ENCODE results near the gene C22orf23.

The C22orf23 gene

DNA sequence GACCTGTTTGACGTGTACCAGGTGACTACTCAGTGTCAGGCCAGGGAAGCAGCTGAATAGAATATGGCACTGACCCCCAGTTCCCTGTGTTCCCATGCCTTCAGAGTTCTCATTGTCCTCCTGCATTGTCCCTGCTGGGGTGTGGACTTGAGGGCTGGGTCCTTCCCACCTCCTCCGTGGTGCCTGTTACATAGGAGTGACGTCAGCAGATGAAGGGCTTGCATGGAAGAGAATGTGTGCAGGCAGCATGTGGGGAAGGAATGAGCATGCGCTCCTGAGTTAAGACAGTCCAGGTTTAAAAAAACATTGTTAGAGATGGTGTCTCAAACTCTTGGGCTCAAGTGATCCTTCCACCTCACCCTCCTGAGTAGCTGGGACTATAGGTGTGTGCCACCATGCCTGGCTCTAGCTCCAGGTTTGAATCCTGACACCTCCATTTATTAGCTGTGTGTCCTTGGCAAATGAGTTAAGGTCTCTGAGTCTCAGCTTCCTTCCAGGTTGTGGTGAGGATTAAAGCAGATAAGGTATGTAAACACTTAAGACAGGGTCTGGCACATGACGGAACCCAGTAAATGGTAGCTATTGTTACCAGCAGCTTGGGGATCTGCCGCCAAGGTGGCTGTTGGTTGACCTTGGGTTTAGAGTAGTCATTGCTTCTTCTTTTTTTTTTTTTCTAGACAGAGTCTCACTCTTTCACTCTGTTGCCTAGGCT is 38.5 kb upstream of the C22orf23 start:
- Histone ChIP-seq H3K4me3 (ENCODE audit: low read depth in 1 of 2, low read length in 2 of 2) (no peak overlapping the region), H3K36me3 (ENCODE audit: control insufficient read depth in 1 of 2, insufficient read depth in 2 of 2, low read length in 2 of 2) (no peaks in the 10 kb centered on the region)

DNA sequence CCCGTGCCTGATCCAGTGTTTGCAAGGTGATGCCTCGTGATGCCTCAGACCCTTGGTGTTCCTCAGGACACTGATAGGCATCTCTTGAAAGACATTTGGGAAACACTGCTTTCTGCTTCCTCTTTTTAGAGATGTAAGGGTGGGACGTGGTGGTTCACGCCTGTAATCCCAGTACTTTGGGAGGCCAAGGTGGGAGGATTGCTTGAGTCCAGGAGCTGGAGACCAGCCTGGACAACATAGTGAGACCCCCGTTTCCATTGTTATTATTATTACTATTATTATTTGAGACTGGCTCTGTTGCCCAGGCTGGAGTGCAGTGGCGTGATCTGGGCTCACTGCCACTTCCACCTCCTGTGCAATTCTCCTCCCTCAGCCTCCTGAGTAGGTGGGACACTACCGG is 37.5 kb upstream of the C22orf23 start:
- Histone ChIP-seq H3K4me3 (ENCODE audit: low read depth in 1 of 2, low read length in 2 of 2) (no peak overlapping the region), H3K27ac (ENCODE audit: low read depth, low read length) (no peak overlapping the region), H3K9me3 (ENCODE audit: control insufficient read depth in 1 of 2, low read length in 2 of 2) (no peaks in the 10 kb centered on the region), H3K27me3 (ENCODE audit: control insufficient read depth in 1 of 2, insufficient read depth in 2 of 2, low read length in 2 of 2) (no peaks in the 10 kb centered on the region), H3K36me3 (ENCODE audit: control insufficient read depth in 1 of 2, insufficient read depth in 2 of 2, low read length in 2 of 2) (no peaks in the 10 kb centered on the region), H3K4me1 (ENCODE audit: control insufficient read depth in 1 of 2, insufficient read depth in 2 of 2, low read length in 2 of 2) (no peaks in the 10 kb centered on the region), H3K9ac (ENCODE audit: low read depth in 1 of 2, low read length in 2 of 2) (no peak overlapping the region)

More for the DNA sequence above, 38.5 kb upstream of the C22orf23 start:
- Histone ChIP-seq H3K27ac (ENCODE audit: low read depth, low read length) (no peak overlapping the region), H3K4me1 (ENCODE audit: control insufficient read depth in 1 of 2, insufficient read depth in 2 of 2, low read length in 2 of 2) (no peaks in the 10 kb centered on the region), H3K9me3 (ENCODE audit: control insufficient read depth in 1 of 2, low read length in 2 of 2) (no peaks in the 10 kb centered on the region), H3K27me3 (ENCODE audit: control insufficient read depth in 1 of 2, insufficient read depth in 2 of 2, low read length in 2 of 2) (no peaks in the 10 kb centered on the region), H3K9ac (ENCODE audit: low read depth in 1 of 2, low read length in 2 of 2) (no peak overlapping the region)

DNA sequence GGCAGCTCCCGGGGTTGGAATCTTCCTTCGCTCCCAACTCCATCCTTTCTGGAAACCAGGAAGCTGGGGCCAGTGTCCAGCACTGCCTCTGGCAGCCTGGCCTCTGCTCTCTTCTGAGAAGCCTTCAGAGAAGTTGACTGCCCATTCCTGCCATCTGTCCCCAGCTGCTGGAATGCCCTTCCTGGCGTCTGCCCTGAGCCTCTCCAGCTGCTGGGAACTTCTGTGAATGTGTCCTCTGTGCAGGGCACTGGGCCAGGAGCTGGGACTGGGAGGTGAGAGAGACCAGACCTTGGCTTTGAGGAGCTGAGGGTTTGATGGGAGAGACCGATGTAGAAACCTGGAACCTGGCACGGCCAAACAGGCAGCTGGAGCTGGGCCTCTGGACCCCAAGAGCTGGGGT is 36.9 kb upstream of the C22orf23 start:
- Histone ChIP-seq H3K9ac (ENCODE audit: low read depth in 1 of 2, low read length in 2 of 2) (no peak overlapping the region), H3K4me3 (ENCODE audit: low read depth in 1 of 2, low read length in 2 of 2) (no peak overlapping the region), H3K27ac (ENCODE audit: low read depth, low read length) (no peak overlapping the region), H3K27me3 (ENCODE audit: control insufficient read depth in 1 of 2, insufficient read depth in 2 of 2, low read length in 2 of 2) (no peaks in the 10 kb centered on the region), H3K4me1 (ENCODE audit: control insufficient read depth in 1 of 2, insufficient read depth in 2 of 2, low read length in 2 of 2) (no peaks in the 10 kb centered on the region), H3K9me3 (ENCODE audit: control insufficient read depth in 1 of 2, low read length in 2 of 2) (no peaks in the 10 kb centered on the region), H3K36me3 (ENCODE audit: control insufficient read depth in 1 of 2, insufficient read depth in 2 of 2, low read length in 2 of 2) (no peaks in the 10 kb centered on the region)

DNA sequence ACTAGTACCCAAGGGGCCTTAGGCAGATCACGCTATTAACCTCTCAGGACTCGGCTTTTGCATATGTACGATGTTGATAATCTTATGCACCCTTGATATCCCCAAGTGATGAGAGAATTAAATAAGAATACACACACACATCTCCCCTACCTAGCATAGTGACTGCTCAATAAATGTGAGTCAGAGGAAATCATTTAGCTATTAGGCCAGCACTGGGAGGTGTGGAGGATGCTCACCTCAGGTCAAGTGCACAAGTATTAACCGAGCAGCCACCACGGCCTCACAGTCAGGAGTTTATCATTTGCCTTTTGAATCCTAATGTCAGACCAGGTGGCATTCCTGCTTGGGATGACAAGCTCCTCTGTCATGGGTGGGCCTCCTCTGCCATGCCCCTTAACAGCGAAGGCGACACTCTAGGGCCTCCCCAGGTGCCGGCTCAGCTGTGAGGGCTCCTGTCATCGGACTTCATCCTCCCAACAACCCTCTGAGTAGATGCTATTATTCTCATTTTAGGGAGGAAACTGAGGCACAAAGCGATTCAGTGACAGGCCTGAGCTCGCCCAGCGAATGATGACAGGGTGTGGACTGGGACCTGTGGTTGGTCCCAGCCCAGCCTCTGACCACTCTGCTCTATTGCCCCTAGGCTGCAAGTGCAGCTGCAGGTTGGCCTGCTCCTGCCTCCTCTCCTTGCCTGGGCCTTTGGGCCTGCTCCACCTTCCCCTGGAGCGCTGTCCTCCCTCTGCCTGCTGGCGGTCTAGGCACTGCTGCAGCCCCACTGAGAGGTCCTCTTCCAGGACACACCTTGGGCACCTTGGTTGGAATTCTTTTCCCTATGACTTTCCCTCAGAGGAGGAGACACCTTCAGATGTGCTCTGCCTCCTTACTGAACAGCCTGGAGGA is 36.0 kb upstream of the C22orf23 start:
- Histone ChIP-seq H3K27ac (ENCODE audit: low read depth, low read length) (no peak overlapping the region), H3K4me1 (ENCODE audit: control insufficient read depth in 1 of 2, insufficient read depth in 2 of 2, low read length in 2 of 2) (no peaks in the 10 kb centered on the region), H3K36me3 (ENCODE audit: control insufficient read depth in 1 of 2, insufficient read depth in 2 of 2, low read length in 2 of 2) (no peaks in the 10 kb centered on the region), H3K9me3 (ENCODE audit: control insufficient read depth in 1 of 2, low read length in 2 of 2) (no peaks in the 10 kb centered on the region), H3K4me3 (ENCODE audit: low read depth in 1 of 2, low read length in 2 of 2) (no peak overlapping the region), H3K27me3 (ENCODE audit: control insufficient read depth in 1 of 2, insufficient read depth in 2 of 2, low read length in 2 of 2) (no peaks in the 10 kb centered on the region), H3K9ac (ENCODE audit: low read depth in 1 of 2, low read length in 2 of 2) (no peak overlapping the region)

DNA sequence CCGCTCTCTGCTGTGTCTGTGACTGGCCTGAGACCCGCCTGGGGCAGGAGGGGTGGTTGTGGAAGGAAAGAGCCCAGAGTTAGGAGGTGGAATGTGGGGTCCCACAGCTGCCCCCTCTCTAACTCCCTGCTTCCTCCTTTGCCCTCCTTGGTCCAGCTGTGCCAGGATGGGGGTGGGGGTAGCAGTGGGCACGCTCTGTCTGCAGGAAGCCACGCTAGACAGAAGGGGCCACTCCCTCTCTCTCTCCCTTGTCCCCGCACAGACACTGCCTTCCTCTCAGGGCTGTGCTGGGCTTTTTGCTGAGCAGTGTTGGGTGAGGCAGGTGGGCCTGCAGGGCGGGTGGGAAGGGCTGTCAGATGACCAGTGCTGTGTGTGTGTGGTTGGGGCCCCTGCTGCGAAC is 33.0 kb upstream of the C22orf23 start:
- Histone ChIP-seq H3K27me3 (ENCODE audit: control insufficient read depth in 1 of 2, insufficient read depth in 2 of 2, low read length in 2 of 2) (no peaks in the 10 kb centered on the region), H3K27ac (ENCODE audit: low read depth, low read length) (no peak overlapping the region), H3K4me3 (ENCODE audit: low read depth in 1 of 2, low read length in 2 of 2) (no peak overlapping the region), H3K9me3 (ENCODE audit: control insufficient read depth in 1 of 2, low read length in 2 of 2) (no peaks in the 10 kb centered on the region), H3K36me3 (ENCODE audit: control insufficient read depth in 1 of 2, insufficient read depth in 2 of 2, low read length in 2 of 2) (no peaks in the 10 kb centered on the region), H3K9ac (ENCODE audit: low read depth in 1 of 2, low read length in 2 of 2) (no peak overlapping the region), H3K4me1 (ENCODE audit: control insufficient read depth in 1 of 2, insufficient read depth in 2 of 2, low read length in 2 of 2) (peaks cover 5 to 6% of the 10 kb centered on the region in 2 donors)

DNA sequence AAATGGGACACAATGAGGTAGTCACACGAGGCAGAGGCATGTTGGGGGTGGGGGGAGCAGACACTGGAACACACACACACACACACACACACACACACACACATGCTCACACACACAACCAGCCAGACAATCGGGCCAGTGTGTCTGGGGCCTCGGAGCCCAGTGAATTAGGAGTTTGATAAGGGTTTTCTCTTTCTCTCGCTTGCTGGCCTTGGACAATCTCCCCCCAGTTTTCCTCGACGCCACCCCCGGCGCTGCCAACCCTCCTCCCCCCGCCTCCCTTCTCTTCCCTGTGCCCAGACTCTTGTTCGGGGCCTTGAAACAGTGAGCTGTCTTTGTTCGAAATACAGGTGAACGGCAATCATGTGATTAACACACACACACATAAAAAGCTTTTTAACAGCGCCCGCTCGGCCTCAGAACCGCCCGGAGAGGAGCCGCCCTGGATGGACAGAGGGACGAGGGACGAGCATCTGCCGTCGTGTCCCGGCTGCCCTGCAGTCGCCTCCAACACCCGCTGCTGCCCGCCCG is 32.4 kb upstream of the C22orf23 start:
- Histone ChIP-seq H3K9ac (ENCODE audit: low read depth in 1 of 2, low read length in 2 of 2) (no peak overlapping the region), H3K9me3 (ENCODE audit: control insufficient read depth in 1 of 2, low read length in 2 of 2) (no peaks in the 10 kb centered on the region), H3K4me1 (ENCODE audit: control insufficient read depth in 1 of 2, insufficient read depth in 2 of 2, low read length in 2 of 2) (peaks cover 11 to 12% of the 10 kb centered on the region in 2 donors), H3K27me3 (ENCODE audit: control insufficient read depth in 1 of 2, insufficient read depth in 2 of 2, low read length in 2 of 2) (no peaks in the 10 kb centered on the region), H3K27ac (ENCODE audit: low read depth, low read length) (no peak overlapping the region), H3K36me3 (ENCODE audit: control insufficient read depth in 1 of 2, insufficient read depth in 2 of 2, low read length in 2 of 2) (no peaks in the 10 kb centered on the region), H3K4me3 (ENCODE audit: low read depth in 1 of 2, low read length in 2 of 2) (no peak overlapping the region)

DNA sequence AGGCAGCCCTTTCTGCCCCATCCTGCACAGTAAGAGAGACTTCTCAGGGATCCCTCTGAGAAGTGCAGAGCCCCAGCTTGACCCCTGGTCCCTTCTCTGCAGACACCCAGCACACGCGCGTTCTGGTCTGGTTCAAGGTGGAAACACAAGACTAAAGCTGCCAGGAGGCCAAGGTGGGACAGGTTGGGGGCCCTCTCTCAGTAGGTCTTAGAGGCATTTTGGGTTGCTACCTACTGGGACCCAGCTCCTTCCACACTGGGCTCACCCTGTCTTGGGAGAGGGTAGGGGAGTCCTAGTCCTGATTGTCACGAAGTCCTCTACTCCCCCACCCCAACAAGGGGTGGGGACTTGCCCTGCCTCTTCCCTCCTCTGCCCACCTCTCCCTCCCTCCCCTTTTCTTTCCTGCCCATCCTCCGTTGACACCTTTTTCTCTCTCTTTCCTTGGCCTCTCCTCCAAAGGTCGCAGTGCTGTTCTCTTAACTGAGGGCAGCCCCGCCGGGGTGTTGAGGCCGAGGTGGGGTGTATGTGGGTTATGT is 31.7 kb upstream of the C22orf23 start:
- no peaks in the 10 kb centered on the region for H3K36me3 ChIP-seq (ENCODE audit: control insufficient read depth in 1 of 2, insufficient read depth in 2 of 2, low read length in 2 of 2)
- H3K4me1 ChIP-seq (ENCODE audit: control insufficient read depth in 1 of 2, insufficient read depth in 2 of 2, low read length in 2 of 2): peaks cover 17% of the 10 kb centered on the region in 2 donors
- H3K9me3 ChIP-seq (ENCODE audit: control insufficient read depth in 1 of 2, low read length in 2 of 2): no peaks in the 10 kb centered on the region
- H3K9ac ChIP-seq (ENCODE audit: low read depth in 1 of 2, low read length in 2 of 2): no peak overlapping the region
- H3K27ac ChIP-seq (ENCODE audit: low read depth, low read length): no peak overlapping the region
- no peaks in the 10 kb centered on the region for H3K27me3 ChIP-seq (ENCODE audit: control insufficient read depth in 1 of 2, insufficient read depth in 2 of 2, low read length in 2 of 2)
- H3K4me3 ChIP-seq (ENCODE audit: low read depth in 1 of 2, low read length in 2 of 2): no peak overlapping the region

DNA sequence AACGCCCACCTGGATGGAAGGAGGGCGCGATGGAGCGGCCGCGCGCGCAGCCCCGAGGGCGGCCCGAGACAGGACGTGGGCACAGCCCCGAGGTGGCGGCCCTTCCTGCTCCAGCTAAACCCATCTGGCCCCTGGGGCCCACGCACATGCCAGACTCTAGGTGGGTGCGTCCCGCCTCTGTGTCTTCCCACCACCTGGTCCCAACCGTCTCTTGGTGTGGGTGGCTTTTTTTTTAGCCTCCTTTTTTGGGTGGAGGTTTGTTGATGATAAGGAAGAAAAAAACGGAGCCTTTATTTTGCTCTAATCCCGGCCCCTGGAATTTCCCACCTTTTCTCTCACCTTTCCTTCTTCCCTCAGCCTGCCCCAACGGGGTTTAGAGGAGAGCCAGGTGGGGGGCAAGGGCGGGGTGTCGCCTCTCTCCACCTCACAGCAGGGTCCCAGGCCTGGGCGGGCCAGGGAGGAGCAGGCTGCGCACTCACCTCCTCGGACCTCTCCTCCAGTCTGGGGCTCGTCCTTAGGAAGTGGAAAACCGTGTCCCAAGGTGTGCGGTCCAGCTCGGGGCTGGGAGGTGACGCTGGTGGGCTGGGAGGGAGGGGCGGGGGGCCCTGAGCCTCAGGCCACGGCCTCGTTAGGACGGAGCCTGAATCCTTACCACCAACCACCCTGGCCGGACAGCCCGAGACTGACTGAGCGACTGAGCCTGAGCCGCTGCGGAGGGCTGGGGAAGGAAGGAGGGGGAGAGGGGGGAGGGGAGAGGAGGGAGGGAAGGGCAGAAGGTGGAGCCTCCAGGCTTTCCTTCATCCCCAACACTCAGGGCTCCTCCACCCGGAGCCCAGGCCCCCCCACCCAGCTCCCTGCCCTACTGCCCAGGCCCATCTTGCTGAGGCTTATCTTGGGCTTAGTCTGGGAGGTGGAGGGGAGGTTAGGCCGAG is 30.7 kb upstream of the C22orf23 start, which contains the start of gene SOX10:
TSS of gene SOX10 (minus strand) at position 696 of the 932 bp plus-strand sequence. CDS start 771 bp downstream, outside the sequence.
- Histone ChIP-seq H3K27ac (ENCODE audit: low read depth, low read length) (no peak within 1 kb of the TSS), H3K36me3 (ENCODE audit: control insufficient read depth in 1 of 2, insufficient read depth in 2 of 2, low read length in 2 of 2) (no peaks in the 10 kb centered on the region), H3K9me3 (ENCODE audit: control insufficient read depth in 1 of 2, low read length in 2 of 2) (no peaks in the 10 kb centered on the region), H3K27me3 (ENCODE audit: control insufficient read depth in 1 of 2, insufficient read depth in 2 of 2, low read length in 2 of 2) (no peaks in the 10 kb centered on the region), H3K4me3 (ENCODE audit: low read depth in 1 of 2, low read length in 2 of 2) (no peak within 1 kb of the TSS), H3K4me1 (ENCODE audit: control insufficient read depth in 1 of 2, insufficient read depth in 2 of 2, low read length in 2 of 2) (peaks cover 17% of the 10 kb centered on the region in 2 donors), H3K9ac (ENCODE audit: low read depth in 1 of 2, low read length in 2 of 2) (no peak within 1 kb of the TSS)

DNA sequence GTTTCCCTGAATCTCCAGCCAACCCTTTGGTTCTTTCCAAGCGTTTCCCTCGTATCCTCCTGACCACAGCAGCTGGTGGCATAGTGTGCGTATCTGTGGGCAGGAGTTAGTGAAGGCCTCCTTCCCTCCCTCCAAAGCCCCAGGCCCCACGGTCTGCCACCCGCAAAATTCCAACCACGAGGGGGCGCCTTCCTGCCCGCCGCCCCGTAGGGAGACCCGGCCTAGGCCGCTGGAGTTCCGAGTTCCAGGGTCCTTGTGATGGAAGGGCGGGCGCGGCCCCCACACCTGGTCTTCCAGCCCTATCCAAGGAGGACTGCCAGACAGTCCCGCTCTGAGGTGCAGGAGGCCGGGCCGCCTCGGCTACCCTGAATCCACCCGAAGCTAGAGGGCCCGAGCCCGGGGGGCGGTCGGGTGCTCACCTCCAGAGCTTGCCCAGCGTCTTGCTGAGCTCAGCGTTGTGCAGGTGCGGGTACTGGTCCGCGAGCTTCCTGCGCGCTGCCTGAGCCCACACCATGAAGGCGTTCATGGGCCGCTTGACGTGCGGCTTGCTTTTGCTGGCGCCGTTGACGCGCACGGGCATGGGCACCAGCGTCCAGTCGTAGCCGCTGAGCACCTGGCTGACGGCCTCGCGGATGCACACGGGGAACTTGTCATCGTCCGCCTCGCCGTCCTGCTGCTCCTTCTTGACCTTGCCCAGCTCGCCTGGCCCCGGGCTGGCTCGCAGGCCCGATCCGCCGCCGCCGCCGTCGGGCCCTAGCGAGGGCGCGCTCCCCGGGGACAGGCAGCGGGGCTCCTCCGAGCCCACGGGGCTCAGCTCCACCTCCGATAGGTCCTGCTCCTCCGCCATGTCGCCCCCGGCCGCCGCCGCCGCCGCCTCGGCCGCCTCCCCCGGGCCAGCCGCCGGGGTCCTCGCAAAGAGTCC is 29.8 kb upstream of the C22orf23 start:
- no peak overlapping the region for H3K27ac ChIP-seq (ENCODE audit: low read depth, low read length)
- H3K4me3 ChIP-seq (ENCODE audit: low read depth in 1 of 2, low read length in 2 of 2): no peak overlapping the region
- no peaks in the 10 kb centered on the region for H3K36me3 ChIP-seq (ENCODE audit: control insufficient read depth in 1 of 2, insufficient read depth in 2 of 2, low read length in 2 of 2)
- H3K9me3 ChIP-seq (ENCODE audit: control insufficient read depth in 1 of 2, low read length in 2 of 2): no peaks in the 10 kb centered on the region
- peaks cover 17% of the 10 kb centered on the region in 2 donors for H3K4me1 ChIP-seq (ENCODE audit: control insufficient read depth in 1 of 2, insufficient read depth in 2 of 2, low read length in 2 of 2)
- no peaks in the 10 kb centered on the region for H3K27me3 ChIP-seq (ENCODE audit: control insufficient read depth in 1 of 2, insufficient read depth in 2 of 2, low read length in 2 of 2)
- no peak overlapping the region for H3K9ac ChIP-seq (ENCODE audit: low read depth in 1 of 2, low read length in 2 of 2)
